Epithelial cell of esophagus (primary cell): ENCODE measurements around the gene PSMG4.

Experiments
- DNase-seq: peaks from one replicate; pipeline ENCODE4 v3.0.0; 2010; ENCODE audit warnings: low read depth
- H3K4me3 ChIP-seq: 2 replicates; pipeline ENCODE4 v1.5.1; 2011; ENCODE audit warnings: mild to moderate bottlenecking, low read length, control low read depth
- TF ChIP-seq, protein P1 (sequence below): IDR thresholded peaks from 2 replicates; pipeline ENCODE4 v1.5.1; 2011; ENCODE audit warnings: low read depth, mild to moderate bottlenecking, low read length, control low read depth, inconsistent platforms; ENCODE audit not compliant: insufficient read depth; ENCODE audit errors: missing control alignments

PSMG4 gene

DNA sequence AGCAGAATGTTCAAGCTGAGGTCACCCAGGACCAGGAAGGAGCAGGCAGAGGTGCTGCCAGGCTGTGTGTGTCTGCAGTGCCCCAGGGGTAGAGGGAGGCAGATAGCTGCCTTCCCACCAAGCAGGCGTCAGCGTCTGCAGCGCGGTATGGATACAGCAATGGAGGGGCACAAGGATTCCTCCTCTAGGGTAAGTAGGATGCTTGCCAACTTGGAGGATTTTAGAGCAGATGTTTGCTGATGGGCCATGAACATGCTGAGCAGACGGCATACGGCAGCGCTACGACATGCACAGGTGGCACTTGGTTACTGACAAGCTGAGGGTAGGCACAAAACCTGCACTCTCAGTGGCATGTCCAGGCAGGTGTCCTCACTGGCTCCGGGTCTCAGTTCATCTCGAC lies 48.1 kb downstream of the PSMG4 start:
- TF ChIP-seq, protein P1, sequence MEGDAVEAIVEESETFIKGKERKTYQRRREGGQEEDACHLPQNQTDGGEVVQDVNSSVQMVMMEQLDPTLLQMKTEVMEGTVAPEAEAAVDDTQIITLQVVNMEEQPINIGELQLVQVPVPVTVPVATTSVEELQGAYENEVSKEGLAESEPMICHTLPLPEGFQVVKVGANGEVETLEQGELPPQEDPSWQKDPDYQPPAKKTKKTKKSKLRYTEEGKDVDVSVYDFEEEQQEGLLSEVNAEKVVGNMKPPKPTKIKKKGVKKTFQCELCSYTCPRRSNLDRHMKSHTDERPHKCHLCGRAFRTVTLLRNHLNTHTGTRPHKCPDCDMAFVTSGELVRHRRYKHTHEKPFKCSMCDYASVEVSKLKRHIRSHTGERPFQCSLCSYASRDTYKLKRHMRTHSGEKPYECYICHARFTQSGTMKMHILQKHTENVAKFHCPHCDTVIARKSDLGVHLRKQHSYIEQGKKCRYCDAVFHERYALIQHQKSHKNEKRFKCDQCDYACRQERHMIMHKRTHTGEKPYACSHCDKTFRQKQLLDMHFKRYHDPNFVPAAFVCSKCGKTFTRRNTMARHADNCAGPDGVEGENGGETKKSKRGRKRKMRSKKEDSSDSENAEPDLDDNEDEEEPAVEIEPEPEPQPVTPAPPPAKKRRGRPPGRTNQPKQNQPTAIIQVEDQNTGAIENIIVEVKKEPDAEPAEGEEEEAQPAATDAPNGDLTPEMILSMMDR = no peak
- no peak overlapping the region for H3K4me3 ChIP-seq
- no peak for DNase-seq

DNA sequence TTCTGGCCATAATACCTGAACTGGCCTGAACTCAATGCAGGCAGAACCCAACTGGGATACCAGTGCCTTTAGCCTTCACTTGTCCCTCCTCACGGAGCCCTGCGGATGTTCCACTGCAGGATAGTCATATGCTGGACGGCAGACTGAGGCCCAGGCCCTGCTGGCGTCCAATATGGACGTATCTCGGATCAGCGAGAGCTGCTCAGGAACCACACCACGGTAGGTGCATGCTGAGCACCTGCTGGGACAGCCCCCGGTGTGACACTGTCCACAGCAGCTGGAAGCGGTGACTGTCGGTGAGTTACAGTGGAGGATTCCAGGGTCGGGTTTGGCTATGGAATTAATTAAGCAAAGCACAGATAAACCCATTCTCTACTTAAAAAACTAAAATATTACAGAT lies 48.7 kb downstream of the PSMG4 start:
- DNase-seq = no peak
- TF ChIP-seq, protein P1 = no peak
- no peak overlapping the region for H3K4me3 ChIP-seq

DNA sequence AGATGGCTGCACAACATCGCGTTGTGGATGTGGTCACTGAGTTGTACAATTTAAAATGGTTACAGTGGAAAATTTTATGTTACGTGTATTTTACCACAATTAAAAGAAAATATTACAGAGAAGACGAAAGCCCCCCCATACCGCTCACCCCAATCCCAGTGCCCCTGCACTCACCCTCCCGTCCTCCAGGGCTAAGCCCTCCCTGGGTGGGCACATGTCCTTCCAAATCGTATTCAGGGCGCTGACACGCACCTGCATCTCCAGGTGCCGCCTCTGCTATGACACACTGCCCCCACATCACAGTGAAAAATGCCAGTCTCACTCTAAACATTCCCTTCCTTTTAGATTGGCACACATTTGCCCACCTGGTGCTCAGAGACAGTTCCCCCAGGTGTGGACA lies 49.4 kb downstream of the PSMG4 start:
- TF ChIP-seq, protein P1 = no peak
- DNase-seq = no peak
- no peak overlapping the region for H3K4me3 ChIP-seq

DNA sequence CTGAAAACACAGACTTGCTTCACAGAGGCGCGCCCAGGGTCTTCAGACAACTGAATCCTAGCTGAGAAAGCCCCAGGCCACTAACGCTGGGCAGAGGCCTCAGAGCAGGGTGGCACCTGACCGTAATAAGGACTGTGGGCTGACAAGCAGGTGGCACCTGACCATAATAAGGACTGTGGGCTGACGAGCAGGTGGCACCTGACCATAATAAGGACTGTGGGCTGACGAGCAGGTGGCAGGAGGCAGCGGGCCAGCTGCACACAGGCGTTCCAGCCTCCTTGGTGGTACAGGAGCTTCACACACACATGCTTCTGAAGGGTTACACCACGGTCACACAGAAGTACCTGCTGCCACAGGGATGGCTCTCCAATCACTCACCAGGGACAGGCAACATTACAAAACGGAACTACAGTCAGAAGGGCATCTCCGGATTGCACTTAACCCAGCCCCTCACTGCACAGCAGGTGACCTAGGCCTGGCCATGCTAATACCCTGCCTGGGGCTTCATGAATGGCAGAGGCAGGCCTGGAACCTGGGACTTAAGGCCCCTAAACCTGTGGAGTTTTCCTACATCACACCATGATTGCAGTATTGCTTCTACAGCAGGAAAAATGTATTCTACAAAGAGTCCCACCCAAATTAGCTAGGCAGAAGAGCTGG lies 50.8 kb downstream of the PSMG4 start:
- H3K4me3 ChIP-seq = no peak overlapping the region
- DNase-seq = no peak
- TF ChIP-seq, protein P1 = no peak

DNA sequence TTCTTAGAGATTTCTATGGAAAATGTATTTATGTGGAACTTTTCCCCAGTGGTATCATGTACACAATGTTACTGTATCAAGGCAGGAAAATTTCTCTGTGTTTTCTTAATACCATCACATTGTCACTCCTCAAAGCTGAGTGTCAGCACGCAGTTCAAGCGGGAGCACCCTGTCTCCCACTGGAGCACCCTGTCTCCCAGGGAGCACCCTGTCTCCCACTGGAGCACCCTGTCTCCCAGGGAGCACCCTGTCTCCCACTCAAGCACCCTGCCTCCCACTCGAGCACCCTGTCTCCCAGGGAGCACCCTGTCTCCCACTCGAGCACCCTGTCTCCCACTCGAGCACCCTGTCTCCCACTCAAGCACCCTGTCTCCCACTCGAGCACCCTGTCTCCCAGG lies 51.3 kb downstream of the PSMG4 start:
- DNase-seq = no peak
- H3K4me3 ChIP-seq = no peak overlapping the region
- TF ChIP-seq, protein P1 = no peak

DNA sequence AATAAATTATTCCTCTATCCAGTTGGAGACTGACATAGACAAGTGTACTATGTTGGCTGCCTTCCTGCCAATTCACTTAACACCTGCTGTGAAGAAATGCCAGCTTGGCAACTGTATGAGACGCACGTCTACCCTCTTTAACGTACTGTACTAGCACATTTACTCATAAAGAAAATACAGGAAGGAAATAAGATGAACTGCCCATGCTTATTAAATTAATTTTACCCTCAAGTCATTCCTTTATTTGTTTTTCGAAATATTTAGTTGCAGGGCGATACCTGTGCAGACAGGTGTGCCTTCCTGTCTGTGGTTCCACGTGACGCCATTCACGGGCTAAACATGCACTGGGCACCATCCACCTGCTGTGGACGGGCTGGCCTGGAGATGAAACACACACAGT lies 52.0 kb downstream of the PSMG4 start:
- DNase-seq = peak; percentile 83
- no peak overlapping the region for H3K4me3 ChIP-seq
- TF ChIP-seq, protein P1 = no peak

DNA sequence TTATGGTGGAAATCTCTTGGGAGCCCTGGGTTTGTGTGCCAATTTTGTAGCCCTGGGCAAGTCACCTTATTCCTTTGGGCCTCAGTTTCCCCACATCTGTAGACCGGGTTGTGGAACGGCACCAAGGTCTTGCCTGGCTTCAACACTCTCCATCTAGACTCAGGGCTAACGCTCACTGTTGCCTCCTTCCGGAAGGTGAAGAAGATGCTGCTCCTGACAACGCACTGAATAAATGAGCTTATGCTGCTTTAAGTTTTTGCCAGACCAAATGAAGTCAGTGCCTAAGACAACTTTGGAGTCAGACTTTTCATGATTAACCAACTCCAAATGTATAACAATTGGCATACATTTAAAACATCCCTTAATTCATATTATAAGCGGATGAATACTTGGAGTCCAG lies 53.1 kb downstream of the PSMG4 start:
- no peak overlapping the region for H3K4me3 ChIP-seq
- DNase-seq = no peak
- TF ChIP-seq, protein P1 = no peak
